OCI-LY3 (cell line): ENCODE results near the gene ZNF550.

Experiments
- H2AFZ ChIP-seq: fragments of 200-600, 300-600 bp; shearing (Covaris generic); 2 replicates; pipeline ENCODE4 v1.6.0; 2014; ENCODE audit warnings: antibody characterized with exemption, low read depth, low read length
- H3K27ac ChIP-seq: fragments of 200-600, 300-600 bp; sonication (generic); 2 replicates; pipeline ENCODE4 v1.5.1; 2014; ENCODE audit warnings: mild to moderate bottlenecking, low read length, moderate library complexity, mixed read lengths
- H3K27me3 ChIP-seq: fragments of 200-600, 300-600 bp; sonication (generic); 2 replicates; pipeline ENCODE4 v1.6.1; 2014; ENCODE audit warnings: low read depth, low read length, mixed read lengths
- H3K36me3 ChIP-seq: fragments of 200-600, 300-600 bp; sonication (generic); replicated peaks from 2 replicates; pipeline ENCODE3; 2014; ENCODE audit warnings: low read depth, low read length, mixed read lengths
- H3K4me1 ChIP-seq: fragments of 300-600, 200-600 bp; sonication (generic); 2 replicates; pipeline ENCODE4 v1.6.1; 2014; ENCODE audit warnings: low read length, mixed read lengths
- H3K4me2 ChIP-seq: fragments of 200-600, 300-600 bp; sonication (generic); 2 replicates; pipeline ENCODE4 v1.6.1; 2014; ENCODE audit warnings: low read length, mixed read lengths
- H3K4me3 ChIP-seq: fragments of 300-600, 200-600 bp; sonication (generic); 2 replicates; pipeline ENCODE4 v1.5.1; 2014; ENCODE audit warnings: antibody characterized with exemption, mild to moderate bottlenecking, low read length, moderate library complexity
- H3K79me2 ChIP-seq: fragments of 300-600, 200-600 bp; shearing (Covaris generic); 2 replicates; pipeline ENCODE4 v1.6.1; 2014; ENCODE audit warnings: mild to moderate bottlenecking, low read length, mixed read lengths
- H3K9ac ChIP-seq: fragments of 300-600, 200-600 bp; shearing (Covaris generic); 2 replicates; pipeline ENCODE4 v1.6.0; 2014; ENCODE audit warnings: mild to moderate bottlenecking, low read length, moderate library complexity
- H3K9me3 ChIP-seq: fragments of 200-600, 300-600 bp; shearing (Covaris generic); 2 replicates; pipeline ENCODE4 v1.6.1; 2014; ENCODE audit warnings: low read length, mixed read lengths; ENCODE audit not compliant: insufficient read depth
- H4K20me1 ChIP-seq: fragments of 200-600, 300-600 bp; sonication (generic); 2 replicates; pipeline ENCODE4 v1.6.1; 2016; ENCODE audit warnings: low read length, mixed read lengths; ENCODE audit not compliant: insufficient read depth
- CTCF ChIP-seq: fragments of 200-600, 300-600 bp; sonication (generic); IDR thresholded peaks from 2 replicates; pipeline ENCODE4 v1.5.1; 2014; ENCODE audit warnings: antibody characterized with exemption, low read length, low read depth
- EZH2phosphoT487 ChIP-seq: fragments of 200-600 bp; shearing (Covaris generic); IDR thresholded peaks from 2 replicates; pipeline ENCODE4 v1.6.1; 2018; ENCODE audit warnings: antibody characterized with exemption, mixed run types, low read depth

ZNF550 gene

GRCh38 chr19:57557659-57558058, 2.0 kb downstream of the ZNF550 start:
- Histone ChIP-seq H3K36me3 (peaks cover 53% of the 10 kb centered on the region), H3K79me2 (peaks cover 21% of the 10 kb centered on the region), H3K9ac (no peak overlapping the region), H3K27me3 (no peaks in the 10 kb centered on the region), H4K20me1 (no peaks in the 10 kb centered on the region), H3K4me1 (peaks cover 6% of the 10 kb centered on the region), H3K4me3 (no peak overlapping the region), H3K4me2 (no peak overlapping the region), H3K9me3 (peaks cover 34% of the 10 kb centered on the region), H3K27ac (no peak overlapping the region), H2AFZ (no peak overlapping the region)
- no peak for TF ChIP-seq CTCF
- TF ChIP-seq EZH2phosphoT487: no peak

- H3K4me1 ChIP-seq: no peaks in the 10 kb centered on the region
- H3K9me3 ChIP-seq: peaks cover 25% of the 10 kb centered on the region
- H4K20me1 ChIP-seq: 0 out of 2 replicates have a peak, but pooled peaks cover 3% of the 10 kb centered on the region
These were observed 7.2 kb downstream of the ZNF550 start for GRCh38 chr19:57552432-57552831.

GRCh38 chr19:57546513-57546912, 13.2 kb downstream of the ZNF550 start:
- Histone ChIP-seq H2AFZ (no peak overlapping the region), H4K20me1 (no peaks in the 10 kb centered on the region), H3K4me3 (no peak overlapping the region), H3K79me2 (0 out of 2 replicates have a peak, but pooled peaks cover 2% of the 10 kb centered on the region), H3K27me3 (no peaks in the 10 kb centered on the region), H3K4me1 (no peaks in the 10 kb centered on the region), H3K36me3 (peaks cover 98% of the 10 kb centered on the region), H3K4me2 (no peak overlapping the region), H3K27ac (no peak overlapping the region), H3K9me3 (peaks cover 64% of the 10 kb centered on the region), H3K9ac (no peak overlapping the region)
- TF ChIP-seq CTCF: no peak
- TF ChIP-seq EZH2phosphoT487: no peak

More at GRCh38 chr19:57552432-57552831, 7.2 kb downstream of the ZNF550 start:
- peaks cover 90% of the 10 kb centered on the region for H3K36me3 ChIP-seq
- H3K9ac ChIP-seq: no peak overlapping the region
- no peak overlapping the region for H3K27ac ChIP-seq
- H3K79me2 ChIP-seq: peaks cover 2% of the 10 kb centered on the region; the same call in 1 of the 2 replicates
- H2AFZ ChIP-seq: no peak overlapping the region
- TF ChIP-seq CTCF: no peak
- no peak for TF ChIP-seq EZH2phosphoT487
- no peaks in the 10 kb centered on the region for H3K27me3 ChIP-seq
- no peak overlapping the region for H3K4me2 ChIP-seq
- no peak overlapping the region for H3K4me3 ChIP-seq

GRCh38 chr19:57537953-57538547, 21.6 kb downstream of the ZNF550 start:
- Histone ChIP-seq H3K4me1 (no peaks in the 10 kb centered on the region), H3K4me2 (no peak overlapping the region), H4K20me1 (no peaks in the 10 kb centered on the region), H3K27ac (no peak overlapping the region), H3K27me3 (no peaks in the 10 kb centered on the region), H3K4me3 (no peak overlapping the region), H3K9ac (no peak overlapping the region), H3K79me2 (peaks cover 4% of the 10 kb centered on the region; the same call in 1 of the 2 replicates), H3K36me3 (peaks cover 99% of the 10 kb centered on the region), H3K9me3 (peaks cover 51% of the 10 kb centered on the region), H2AFZ (no peak overlapping the region)
- no peak for TF ChIP-seq EZH2phosphoT487
- TF ChIP-seq CTCF: no peak
